OCI-LY7 (cell line): ENCODE data around the gene SNAP91. TPM values are rescaled to one million over a fixed set of nuclear protein-coding genes. Genes with fewer than 3 reads are reported as not detected.

Source experiments
- BruUV-seq: library from RNA; stranded (reverse); fragments of 400-500 nt; replicated peaks from 2 replicates; lab custom pipeline; 2021; lab: Mats Ljungman, UMichigan
- CTCF ChIA-PET: fragments of 300-600 bp; sonication (Branson Sonifier 250); formaldehyde crosslinking; loops from one replicate; lab custom pipeline; 2022; ENCODE audit warnings: antibody characterized with exemption; ENCODE audit not compliant: unreplicated experiment; lab: Charles Lee
- POLR2A ChIA-PET: fragments of 300-600 bp; sonication (Branson Sonifier 250); formaldehyde crosslinking; loops from one replicate; lab custom pipeline; 2022; ENCODE audit warnings: antibody characterized with exemption; lab: Charles Lee
- DNase-seq: peaks from one replicate; pipeline ENCODE4 v3.0.0-alpha.2; 2015; ENCODE audit warnings: low spot score
- H2AFZ ChIP-seq: fragments of 200-600 bp; sonication (generic), shearing (Covaris generic); 2 replicates; pipeline ENCODE4 v1.6.1; 2014; ENCODE audit warnings: mild to moderate bottlenecking, antibody characterized with exemption, low read length, moderate library complexity
- H3K27ac ChIP-seq: fragments of 200-600 bp; sonication (generic); 2 replicates; pipeline ENCODE4 v1.5.1; 2014; ENCODE audit warnings: mixed run types, low read depth, mild to moderate bottlenecking, moderate library complexity, low read length, inconsistent platforms; ENCODE audit not compliant: poor library complexity, severe bottlenecking
- H3K36me3 ChIP-seq: fragments of 200-600 bp; sonication (generic); 2 replicates; pipeline ENCODE4 v1.6.1; 2014; ENCODE audit warnings: mild to moderate bottlenecking, antibody characterized with exemption, low read length, moderate library complexity, mixed read lengths; ENCODE audit not compliant: insufficient read depth
- H3K4me1 ChIP-seq: fragments of 200-600 bp; sonication (generic); 2 replicates; pipeline ENCODE4 v1.5.1; 2014; ENCODE audit warnings: mild to moderate bottlenecking, low read length; ENCODE audit not compliant: insufficient read depth, poor library complexity, severe bottlenecking
- H3K4me2 ChIP-seq: fragments of 200-600 bp; sonication (generic); 2 replicates; pipeline ENCODE4 v1.6.1; 2014; ENCODE audit warnings: mild to moderate bottlenecking, low read length
- H3K4me3 ChIP-seq: fragments of 200-600 bp; sonication (generic); 2 replicates; pipeline ENCODE4 v1.5.1; 2014; ENCODE audit warnings: mild to moderate bottlenecking, low read depth, low read length; ENCODE audit not compliant: poor library complexity, severe bottlenecking
- H3K79me2 ChIP-seq: fragments of 200-600 bp; sonication (generic); 2 replicates; pipeline ENCODE4 v1.6.1; 2016; ENCODE audit warnings: low read depth, mild to moderate bottlenecking, low read length, moderate library complexity, mixed read lengths; ENCODE audit not compliant: insufficient read depth
- H3K9me2 ChIP-seq: fragments of 200-600 bp; sonication (generic); 2 replicates; pipeline ENCODE4 v1.6.1; 2016; ENCODE audit warnings: mild to moderate bottlenecking, low read length, mixed read lengths; ENCODE audit not compliant: insufficient read depth
- H3K9me3 ChIP-seq: fragments of 200-600 bp; sonication (generic); 2 replicates; pipeline ENCODE4 v1.6.1; 2014; ENCODE audit warnings: mild to moderate bottlenecking, mixed run types, low read length, mixed read lengths
- H4K20me1 ChIP-seq: fragments of 200-600 bp; sonication (generic); 2 replicates; pipeline ENCODE4 v1.6.1; 2014; ENCODE audit warnings: mild to moderate bottlenecking, antibody characterized with exemption, low read length, moderate library complexity, mixed read lengths; ENCODE audit not compliant: insufficient read depth
- CTCF ChIP-seq: fragments of 200-600 bp; sonication (generic); conservative IDR thresholded peaks from 2 replicates; pipeline ENCODE4 v1.5.1; 2014; ENCODE audit warnings: mild to moderate bottlenecking, antibody characterized with exemption, low read length, moderate library complexity, mixed read lengths
- EZH2phosphoT487 ChIP-seq: fragments of 200-600 bp; sonication (generic); IDR thresholded peaks from 2 replicates; pipeline ENCODE4 v1.6.1; 2018; ENCODE audit warnings: low read depth, borderline replicate concordance, mild to moderate bottlenecking, mixed run types, antibody characterized with exemption, low read length, moderate library complexity, mixed read lengths
- intact Hi-C: fragments of 100-400 bp; cut with micrococcal nuclease; formaldehyde crosslinking; loops from one replicate; pipeline ENCODE4 v1.10.0; 2022; ENCODE audit not compliant: unreplicated experiment
- total RNA-seq, 2 experiments: library from RNA; depleted of rRNA in 1 of 2; stranded (reverse); fragments of >200 nt in 1 of 2; shearing (Covaris generic) in 1 of 2; gene quantifications; 2 replicates each; pipeline ENCODE4 v1.2.3, GENCODE V29; 2014 to 2022

The SNAP91 gene
- total RNA-seq, 2 experiments from 2014 or later: not detected

- Histone ChIP-seq H3K9me2 (no peaks in the 10 kb centered on the region), H3K4me2 (no peak overlapping the region), H3K4me1 (no peaks in the 10 kb centered on the region), H3K27ac (no peak overlapping the region), H2AFZ (no peak overlapping the region), H3K9me3 (no peaks in the 10 kb centered on the region), H3K79me2 (no peaks in the 10 kb centered on the region), H3K36me3 (no peaks in the 10 kb centered on the region), H3K4me3 (no peak overlapping the region), H4K20me1 (no peaks in the 10 kb centered on the region)
- no peak for DNase-seq
- TF ChIP-seq EZH2phosphoT487: no peak
- no peak for TF ChIP-seq CTCF
- CTCF ChIA-PET: no interaction called here
- intact Hi-C loops: no loop called here
- no TSS peak for BruUV-seq
- POLR2A ChIA-PET: no interaction called here
Observed at GRCh38 chr6:83637953-83638352, 70.9 kb downstream of the SNAP91 start.

- Histone ChIP-seq H3K79me2 (no peaks in the 10 kb centered on the region), H3K4me1 (no peaks in the 10 kb centered on the region), H3K9me3 (no peaks in the 10 kb centered on the region), H3K27ac (no peak overlapping the region), H2AFZ (no peak overlapping the region), H3K9me2 (no peaks in the 10 kb centered on the region), H4K20me1 (no peaks in the 10 kb centered on the region), H3K4me3 (no peak overlapping the region), H3K36me3 (no peaks in the 10 kb centered on the region), H3K4me2 (no peak overlapping the region)
- DNase-seq: no peak
- ChIA-PET POLR2A (interaction anchor here (0.9 to 1.2 kb wide), 2 partner anchors 26 to 28 kb away, joined by 3 to 4 read pairs; no protein-coding TSS in a partner anchor), CTCF (no interaction called here)
- TF ChIP-seq CTCF: no peak
- no TSS peak for BruUV-seq
- intact Hi-C loops: no loop called here
Observed at GRCh38 chr6:83636800-83637199, 72.1 kb downstream of the SNAP91 start.

- CTCF ChIA-PET: no interaction called here
- TF ChIP-seq EZH2phosphoT487 (no peak), CTCF (no peak)
- Histone ChIP-seq H3K27ac (no peak overlapping the region), H3K4me2 (no peak overlapping the region), H3K9me2 (no peaks in the 10 kb centered on the region), H4K20me1 (no peaks in the 10 kb centered on the region), H3K36me3 (no peaks in the 10 kb centered on the region), H3K9me3 (no peaks in the 10 kb centered on the region), H2AFZ (no peak overlapping the region), H3K4me1 (no peaks in the 10 kb centered on the region), H3K79me2 (no peaks in the 10 kb centered on the region), H3K4me3 (no peak overlapping the region)
- DNase-seq: no peak
- POLR2A ChIA-PET: no interaction called here
- intact Hi-C loops: no loop called here
- no TSS peak for BruUV-seq
Observed at GRCh38 chr6:83633609-83634008, 75.3 kb downstream of the SNAP91 start.
